ENCODE measurements around the gene SLC16A1. TPM values are rescaled to one million over a fixed set of nuclear protein-coding genes. Genes with fewer than 3 reads are reported as not detected.

The SLC16A1 gene
- total and polyA plus RNA-seq, 8 donors = 14.5 to 33.0 (median 29.9) TPM

DNA sequence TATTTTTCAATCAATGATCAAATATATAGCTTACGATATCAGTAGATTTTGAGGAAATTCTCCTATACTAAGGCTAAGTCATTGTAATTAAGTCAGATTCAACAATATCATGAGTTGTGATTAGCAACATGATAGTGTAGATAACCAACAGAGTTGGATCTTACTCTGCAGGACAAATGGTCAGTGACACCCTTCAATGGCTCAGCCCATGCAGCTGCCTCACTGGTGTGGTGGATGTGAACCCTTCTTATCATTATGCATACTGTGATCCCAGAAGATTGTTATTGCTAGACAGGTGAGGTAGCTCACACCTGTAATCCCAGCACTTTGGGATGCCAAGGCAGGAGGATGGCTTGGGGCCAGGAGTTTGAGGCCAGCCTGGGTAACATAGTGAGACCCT, 5.6 kb downstream of the SLC16A1 start:
- Histone ChIP-seq H3K27me3 (peaks cover 0 to 11% of the 10 kb centered on the region in 2 donors), H3K27ac (no peak overlapping the region), H3K4me1 (peaks cover 6 to 11% of the 10 kb centered on the region in 2 donors), H3K36me3 (no peaks in the 10 kb centered on the region), H3K4me3 (no peak overlapping the region), H3K9me3 (no peaks in the 10 kb centered on the region)
- no peak for ATAC-seq
- intact Hi-C loops (cut with DNase I) = no loop called here
- TF ChIP-seq, protein P1, sequence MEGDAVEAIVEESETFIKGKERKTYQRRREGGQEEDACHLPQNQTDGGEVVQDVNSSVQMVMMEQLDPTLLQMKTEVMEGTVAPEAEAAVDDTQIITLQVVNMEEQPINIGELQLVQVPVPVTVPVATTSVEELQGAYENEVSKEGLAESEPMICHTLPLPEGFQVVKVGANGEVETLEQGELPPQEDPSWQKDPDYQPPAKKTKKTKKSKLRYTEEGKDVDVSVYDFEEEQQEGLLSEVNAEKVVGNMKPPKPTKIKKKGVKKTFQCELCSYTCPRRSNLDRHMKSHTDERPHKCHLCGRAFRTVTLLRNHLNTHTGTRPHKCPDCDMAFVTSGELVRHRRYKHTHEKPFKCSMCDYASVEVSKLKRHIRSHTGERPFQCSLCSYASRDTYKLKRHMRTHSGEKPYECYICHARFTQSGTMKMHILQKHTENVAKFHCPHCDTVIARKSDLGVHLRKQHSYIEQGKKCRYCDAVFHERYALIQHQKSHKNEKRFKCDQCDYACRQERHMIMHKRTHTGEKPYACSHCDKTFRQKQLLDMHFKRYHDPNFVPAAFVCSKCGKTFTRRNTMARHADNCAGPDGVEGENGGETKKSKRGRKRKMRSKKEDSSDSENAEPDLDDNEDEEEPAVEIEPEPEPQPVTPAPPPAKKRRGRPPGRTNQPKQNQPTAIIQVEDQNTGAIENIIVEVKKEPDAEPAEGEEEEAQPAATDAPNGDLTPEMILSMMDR (IDR thresholded peaks at IDR 0.05) = no peak
- no peak for DNase-seq

DNA sequence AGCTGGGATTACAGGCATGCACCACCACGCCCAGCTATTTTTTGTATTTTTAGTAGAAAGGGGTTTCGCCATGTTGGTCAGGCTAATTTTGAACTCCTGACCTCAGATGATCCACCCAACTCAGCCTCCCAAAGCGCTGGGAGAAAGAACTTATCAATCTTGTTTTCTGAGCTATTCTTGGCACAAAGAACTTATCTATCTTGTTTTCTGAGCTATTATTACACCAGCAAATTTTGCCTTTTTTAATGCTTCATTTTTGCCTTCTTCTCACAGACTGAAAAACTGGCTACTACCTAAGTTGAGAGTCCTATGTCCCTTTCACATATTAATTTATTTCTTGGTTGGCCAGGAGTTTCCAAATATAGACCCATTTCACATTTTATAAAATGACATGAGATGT, 9.3 kb downstream of the SLC16A1 start:
- intact Hi-C loops (cut with DNase I) = no loop called here
- no peak for DNase-seq
- TF ChIP-seq, protein P1 (IDR thresholded peaks at IDR 0.05) = no peak
- Histone ChIP-seq H3K4me3 (no peak overlapping the region), H3K27ac (no peak overlapping the region), H3K9me3 (no peaks in the 10 kb centered on the region), H3K27me3 (no peaks in the 10 kb centered on the region), H3K4me1 (no peaks in the 10 kb centered on the region), H3K36me3 (no peaks in the 10 kb centered on the region)
- no peak for ATAC-seq

DNA sequence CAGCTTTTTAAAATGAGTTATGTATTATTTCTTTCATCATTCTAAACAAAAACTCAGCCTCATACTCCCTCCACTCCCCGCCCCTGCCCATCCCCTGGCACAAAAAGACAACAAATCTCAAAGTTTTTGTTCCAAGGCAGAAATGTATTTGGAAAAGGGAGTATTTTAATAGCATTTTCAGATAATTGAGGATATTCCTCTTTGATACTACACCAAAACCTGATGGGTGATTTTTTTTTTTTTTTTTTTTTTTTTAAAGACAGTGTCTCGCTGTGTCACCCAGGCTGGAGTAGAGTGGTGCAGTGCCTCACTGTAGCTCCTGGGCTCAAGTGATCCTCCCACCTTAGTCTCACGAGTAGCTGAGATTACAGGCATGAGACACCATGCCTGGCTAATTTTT, 16.2 kb downstream of the SLC16A1 start:
- intact Hi-C loops (cut with DNase I) = no loop called here
- Histone ChIP-seq H3K4me3 (no peak overlapping the region), H3K27me3 (no peaks in the 10 kb centered on the region), H3K9me3 (no peaks in the 10 kb centered on the region), H3K4me1 (no peaks in the 10 kb centered on the region), H3K27ac (no peak overlapping the region), H3K36me3 (no peaks in the 10 kb centered on the region)
- DNase-seq (no peak), ATAC-seq (no peak)
- TF ChIP-seq, protein P1 (IDR thresholded peaks at IDR 0.05) = no peak

DNA sequence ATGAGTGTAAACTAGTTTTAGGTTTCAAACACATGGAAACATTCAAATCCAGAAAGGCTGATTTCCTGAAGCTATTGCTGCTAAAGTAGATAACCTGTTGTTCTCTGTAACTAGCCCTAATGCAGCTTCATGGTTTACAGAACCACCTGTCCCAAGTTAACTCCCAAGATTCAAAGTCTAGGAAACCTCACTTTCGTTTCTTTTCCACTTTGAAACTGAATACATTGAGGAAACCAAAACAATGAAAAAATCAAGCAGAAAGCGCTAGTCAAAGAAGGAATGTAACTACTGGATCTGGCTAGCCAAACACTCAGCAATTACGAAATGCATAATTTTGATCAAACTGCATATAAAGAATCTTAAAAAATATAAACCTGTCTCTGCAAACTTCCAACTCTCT, 17.8 kb downstream of the SLC16A1 start:
- ATAC-seq (no peak), DNase-seq (no peak)
- intact Hi-C loops (cut with DNase I) = no loop called here
- Histone ChIP-seq H3K27me3 (no peaks in the 10 kb centered on the region), H3K4me3 (no peak overlapping the region), H3K4me1 (no peaks in the 10 kb centered on the region), H3K36me3 (no peaks in the 10 kb centered on the region), H3K27ac (no peak overlapping the region), H3K9me3 (no peaks in the 10 kb centered on the region)
- TF ChIP-seq, protein P1 (IDR thresholded peaks at IDR 0.05) = no peak

DNA sequence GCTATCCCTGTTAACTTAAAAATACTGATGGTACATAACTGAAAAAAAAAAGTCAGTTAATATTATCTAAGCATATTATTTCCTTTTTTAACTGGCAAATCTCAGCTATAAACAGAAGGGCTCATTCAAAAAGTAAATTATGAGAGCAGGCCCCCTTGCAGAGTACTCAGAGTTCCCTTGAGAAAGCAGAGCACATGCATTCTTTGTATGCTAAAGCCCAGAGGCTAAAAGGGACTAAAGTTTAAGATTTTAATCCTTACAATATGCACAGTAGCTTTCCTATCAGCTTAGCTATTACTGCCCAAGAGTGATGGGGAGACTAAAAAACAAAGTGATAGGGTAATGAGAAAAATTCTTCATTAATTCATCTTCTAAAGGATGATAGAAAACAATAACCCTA, 18.5 kb downstream of the SLC16A1 start:
- H3K4me3 ChIP-seq = no peak overlapping the region
- no peaks in the 10 kb centered on the region for H3K4me1 ChIP-seq
- intact Hi-C loops (cut with DNase I) = no loop called here
- H3K27ac ChIP-seq = no peak overlapping the region
- H3K36me3 ChIP-seq = no peaks in the 10 kb centered on the region
- no peaks in the 10 kb centered on the region for H3K9me3 ChIP-seq
- no peak for ATAC-seq
- H3K27me3 ChIP-seq = no peaks in the 10 kb centered on the region
- TF ChIP-seq, protein P1 (IDR thresholded peaks at IDR 0.05) = no peak
- DNase-seq = no peak
